IPS-NIHi7 (cell line): ENCODE measurements around the gene INPP5D.

Experiments used
- DNase-seq: peaks from one replicate; pipeline ENCODE4 v3.0.0; 2012; ENCODE audit warnings: mixed read lengths; ENCODE audit errors: extremely low spot score

Gene INPP5D

GRCh38 chr2:233141901-233142300 lies 81.8 kb downstream of the INPP5D start:
- DNase-seq: no peak

DNA sequence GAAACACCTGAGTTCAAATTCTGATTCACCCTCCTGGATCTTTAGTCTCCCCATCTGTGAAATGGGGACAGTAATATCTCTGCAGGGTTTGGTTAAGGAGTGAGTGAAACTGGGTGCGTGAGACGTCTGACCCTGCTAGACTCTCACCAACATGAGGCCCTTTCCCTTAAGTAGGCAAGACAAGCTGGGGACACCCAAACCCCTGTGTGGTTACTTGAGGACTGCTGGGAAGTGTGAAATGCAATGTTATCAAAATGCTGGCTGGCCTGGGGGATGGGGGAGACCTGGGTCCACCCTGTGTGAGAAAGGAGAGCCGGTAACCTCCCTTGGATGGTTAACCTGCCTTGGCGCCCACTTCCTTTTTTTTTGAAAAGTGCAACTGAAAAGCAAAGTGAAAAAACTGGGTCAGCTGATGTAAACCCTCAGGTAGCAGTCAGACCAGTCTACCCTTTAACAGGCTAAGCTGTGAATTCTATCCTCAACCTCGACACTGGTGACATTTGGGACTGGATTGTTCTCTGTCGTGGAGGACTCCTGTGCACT lies 82.3 kb downstream of the INPP5D start:
- DNase-seq: no peak

DNA sequence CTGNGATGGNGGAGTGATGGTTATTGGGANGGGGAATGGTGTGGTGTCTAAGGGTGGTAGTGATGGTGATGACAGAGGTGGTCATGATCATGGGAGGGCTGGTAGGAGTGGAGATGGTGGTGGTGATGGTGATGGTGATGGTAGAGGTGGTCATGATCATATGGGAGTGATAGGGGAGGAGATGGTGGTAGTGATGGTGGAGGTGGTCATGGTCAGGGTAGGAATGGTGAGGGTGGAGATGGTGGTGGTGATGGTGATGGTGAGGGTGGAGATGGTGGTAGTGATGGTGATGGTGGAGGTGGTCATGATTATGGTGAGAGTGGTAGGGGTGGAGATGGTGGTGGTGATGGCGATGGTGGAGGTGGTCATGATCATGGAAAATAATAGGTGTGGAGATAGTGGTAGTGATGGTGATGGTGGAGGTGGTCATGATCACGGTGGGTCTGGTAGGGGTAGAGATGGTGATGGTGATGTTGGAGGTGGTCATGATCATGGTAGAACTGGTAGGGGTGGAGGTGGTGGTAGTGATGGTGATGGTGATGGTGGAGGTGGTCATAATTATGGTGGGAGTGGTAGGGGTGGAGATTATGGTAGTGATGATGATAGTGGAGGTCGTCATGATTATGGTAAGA lies 83.7 kb downstream of the INPP5D start:
- DNase-seq: no peak

- DNase-seq: no peak
Measured at GRCh38 chr2:233145726-233146125, 85.6 kb downstream of the INPP5D start.

GRCh38 chr2:233146194-233146593 lies 86.1 kb downstream of the INPP5D start:
- no peak for DNase-seq

- DNase-seq: no peak
Measured at GRCh38 chr2:233147136-233147828, 87.1 kb downstream of the INPP5D start.

DNA sequence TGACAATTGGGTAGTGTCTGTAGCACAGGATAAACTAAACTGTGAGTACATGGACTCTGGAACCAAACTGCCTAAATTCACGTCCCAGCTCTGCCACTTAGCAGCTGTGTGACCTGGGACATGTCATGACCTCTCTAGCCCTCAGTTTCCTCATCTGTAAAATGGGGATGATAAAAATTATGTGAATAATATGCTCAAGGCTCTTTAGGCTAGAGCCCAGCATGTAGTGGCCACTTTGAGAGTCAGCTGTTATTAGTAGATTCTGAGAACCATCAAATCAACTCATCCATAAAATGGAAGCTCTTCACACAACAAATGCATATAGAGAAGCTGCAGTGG lies 87.7 kb downstream of the INPP5D start:
- DNase-seq: no peak

DNA sequence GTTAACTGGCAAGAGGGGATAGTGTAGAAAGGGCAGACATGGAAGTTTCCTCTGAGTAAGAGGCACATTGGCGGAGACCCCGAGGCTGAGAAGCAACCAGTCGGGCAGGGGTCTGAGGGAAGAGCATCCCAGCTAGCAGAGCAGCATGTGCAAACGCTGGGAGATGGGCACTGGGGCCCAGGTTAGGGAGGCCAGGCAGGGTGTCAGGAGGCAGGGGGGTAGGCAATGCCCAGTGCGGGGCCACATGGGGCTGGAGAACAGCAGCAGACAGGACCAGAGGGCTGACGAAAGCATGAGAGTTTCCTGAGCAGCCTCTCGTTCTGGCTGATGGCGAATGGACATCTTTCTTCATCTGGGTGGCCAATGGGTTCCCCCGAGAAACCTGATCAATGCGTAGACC lies 88.2 kb downstream of the INPP5D start:
- no peak for DNase-seq

DNA sequence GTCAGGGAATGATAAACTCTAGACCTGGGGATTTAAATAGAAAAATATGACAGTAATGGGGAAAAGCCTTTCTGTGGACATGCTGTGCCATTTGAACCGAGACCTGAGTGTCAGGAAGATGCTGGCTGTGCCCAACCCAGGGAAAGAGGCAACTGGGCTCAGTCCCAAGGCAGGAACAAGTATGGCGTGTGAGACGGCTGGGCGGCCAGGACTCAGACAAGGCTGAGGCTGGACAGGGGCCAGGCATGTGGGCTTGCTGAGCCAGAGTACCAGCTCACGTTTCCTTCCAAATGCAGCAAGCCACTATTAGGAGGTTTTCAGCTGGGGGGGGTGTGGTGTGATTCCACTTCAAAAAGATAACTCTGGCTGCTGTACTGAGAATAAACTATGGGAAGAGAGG lies 92.4 kb downstream of the INPP5D start:
- no peak for DNase-seq

DNA sequence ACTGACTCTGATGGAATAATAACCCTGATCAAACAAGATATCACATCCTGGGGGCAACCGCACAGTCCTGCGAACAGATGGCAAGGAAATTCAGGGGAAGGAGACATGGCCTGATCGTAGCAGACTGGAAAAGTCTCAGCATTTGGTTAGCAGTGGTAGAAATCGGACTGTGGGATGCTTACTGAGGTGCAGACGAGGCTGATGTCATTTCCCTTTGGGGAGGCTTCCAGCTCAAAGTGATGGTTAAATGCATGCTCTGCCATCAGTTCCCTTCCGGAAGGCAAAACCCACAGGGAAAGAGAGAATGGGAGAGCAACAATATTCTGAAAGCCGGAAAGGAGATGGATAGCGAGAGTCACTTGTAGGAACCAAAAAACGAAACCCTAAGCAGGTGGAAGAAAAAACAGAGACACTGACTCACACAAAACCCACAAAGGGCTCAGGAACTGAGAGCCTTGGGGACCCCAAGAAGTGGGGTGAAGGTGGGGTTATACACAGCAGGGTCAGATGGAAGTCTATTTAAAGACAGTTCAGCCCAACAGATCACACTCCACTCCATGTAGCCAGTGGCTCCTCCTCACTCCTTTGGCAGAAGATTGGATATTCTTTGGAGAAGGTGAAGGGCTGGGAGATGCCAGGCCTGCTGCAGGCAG lies 93.1 kb downstream of the INPP5D start:
- DNase-seq: no peak

DNA sequence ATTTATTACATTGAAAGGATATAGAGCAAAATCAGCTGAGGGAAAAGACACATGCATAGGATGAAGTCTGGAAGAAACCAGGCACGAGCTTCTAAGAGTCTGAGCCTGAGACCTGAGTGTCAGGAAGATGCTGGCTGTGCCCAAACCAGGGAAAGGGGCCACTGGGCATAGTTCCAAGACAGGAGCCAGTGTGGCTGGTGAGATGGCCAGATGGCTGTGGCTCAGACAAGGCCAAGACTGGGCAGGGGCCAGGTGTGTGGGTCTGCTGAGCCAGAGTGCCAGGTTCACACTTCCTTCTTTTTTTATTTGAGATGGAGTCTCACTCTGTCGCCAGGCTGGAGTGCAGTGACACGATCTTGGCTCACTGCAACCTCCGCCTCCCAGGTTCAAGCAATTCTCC lies 95.9 kb downstream of the INPP5D start:
- DNase-seq: peak; percentile 2

DNA sequence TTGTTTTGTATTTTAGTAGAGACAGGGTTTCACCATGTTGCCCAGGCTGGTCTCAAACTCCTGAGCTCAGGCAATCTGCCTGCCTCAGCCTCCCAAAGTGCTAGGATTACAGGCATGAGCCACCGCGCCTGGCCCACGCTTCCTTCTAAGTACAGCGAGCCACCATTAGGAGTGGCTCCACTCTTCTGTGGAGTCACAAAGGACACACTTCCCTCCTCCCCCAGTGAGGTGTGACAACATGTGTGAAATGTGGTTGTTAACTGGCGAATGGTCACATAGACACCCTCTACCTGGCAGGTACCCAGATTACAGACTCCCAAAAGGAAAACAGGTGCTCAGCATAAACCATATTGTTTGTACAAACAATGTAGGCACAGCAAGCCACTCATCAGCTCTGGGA lies 96.3 kb downstream of the INPP5D start:
- DNase-seq: peak; percentile 4

DNA sequence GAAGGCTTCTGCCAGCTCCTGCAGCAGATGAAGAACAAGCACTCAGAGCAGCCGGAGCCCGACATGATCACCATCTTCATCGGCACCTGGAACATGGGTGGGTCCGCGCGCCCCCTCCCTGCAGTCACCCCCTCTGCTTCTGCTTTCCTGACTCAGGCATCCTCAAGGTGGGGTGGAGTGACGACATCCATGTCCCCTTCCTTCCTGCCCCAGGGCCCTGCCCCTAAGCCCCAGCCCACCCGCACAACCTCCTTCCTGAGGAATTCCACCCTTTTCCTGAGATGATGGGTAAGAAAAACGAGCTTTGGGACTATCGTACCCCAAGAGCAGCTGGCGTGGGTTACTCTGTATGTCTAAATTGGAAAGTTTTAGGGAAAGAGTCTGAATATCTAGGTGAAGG lies 101.6 kb downstream of the INPP5D start:
- no peak for DNase-seq

DNA sequence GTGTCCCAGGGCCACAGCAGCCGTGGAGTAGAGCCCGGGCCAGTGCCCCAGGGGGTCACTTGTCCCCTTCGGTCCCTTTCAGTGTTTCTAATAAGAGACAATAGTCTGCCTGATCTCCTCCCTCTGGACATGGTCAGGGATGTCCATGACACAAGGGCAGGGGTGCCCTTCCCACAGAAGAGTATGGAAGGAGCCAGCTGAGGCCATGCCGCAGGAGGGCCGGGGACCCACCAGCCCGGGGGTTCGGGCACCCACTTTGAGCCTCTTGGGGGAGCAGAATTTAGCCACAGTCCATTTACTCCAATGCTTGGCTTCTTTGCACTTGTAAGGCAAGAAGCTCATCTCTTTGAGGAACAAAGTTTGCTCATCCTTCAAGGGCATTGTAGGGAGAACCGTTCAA lies 102.6 kb downstream of the INPP5D start:
- DNase-seq: no peak

GRCh38 chr2:233163486-233164103 lies 103.5 kb downstream of the INPP5D start:
- no peak for DNase-seq

GRCh38 chr2:233164128-233164635 lies 104.0 kb downstream of the INPP5D start:
- no peak for DNase-seq

GRCh38 chr2:233164967-233165366 lies 104.8 kb downstream of the INPP5D start:
- DNase-seq: no peak

DNA sequence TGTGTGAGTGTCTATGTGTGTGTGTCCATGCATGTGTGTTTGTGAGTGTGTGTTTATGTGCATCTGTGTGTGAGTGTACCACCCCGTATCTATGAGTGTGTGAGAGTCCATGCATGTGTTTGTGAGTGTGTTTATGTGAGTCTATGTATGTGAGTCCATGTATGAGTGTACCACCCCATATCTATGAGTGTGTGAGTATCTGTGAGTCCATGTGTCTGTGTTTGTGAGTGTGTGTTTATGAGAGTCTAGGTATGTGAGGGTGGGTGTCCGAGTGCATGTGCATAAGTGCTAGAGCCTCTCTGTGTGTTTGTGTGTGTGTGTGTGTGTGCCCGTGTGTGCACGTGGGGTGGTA lies 105.4 kb downstream of the INPP5D start:
- DNase-seq: no peak

DNA sequence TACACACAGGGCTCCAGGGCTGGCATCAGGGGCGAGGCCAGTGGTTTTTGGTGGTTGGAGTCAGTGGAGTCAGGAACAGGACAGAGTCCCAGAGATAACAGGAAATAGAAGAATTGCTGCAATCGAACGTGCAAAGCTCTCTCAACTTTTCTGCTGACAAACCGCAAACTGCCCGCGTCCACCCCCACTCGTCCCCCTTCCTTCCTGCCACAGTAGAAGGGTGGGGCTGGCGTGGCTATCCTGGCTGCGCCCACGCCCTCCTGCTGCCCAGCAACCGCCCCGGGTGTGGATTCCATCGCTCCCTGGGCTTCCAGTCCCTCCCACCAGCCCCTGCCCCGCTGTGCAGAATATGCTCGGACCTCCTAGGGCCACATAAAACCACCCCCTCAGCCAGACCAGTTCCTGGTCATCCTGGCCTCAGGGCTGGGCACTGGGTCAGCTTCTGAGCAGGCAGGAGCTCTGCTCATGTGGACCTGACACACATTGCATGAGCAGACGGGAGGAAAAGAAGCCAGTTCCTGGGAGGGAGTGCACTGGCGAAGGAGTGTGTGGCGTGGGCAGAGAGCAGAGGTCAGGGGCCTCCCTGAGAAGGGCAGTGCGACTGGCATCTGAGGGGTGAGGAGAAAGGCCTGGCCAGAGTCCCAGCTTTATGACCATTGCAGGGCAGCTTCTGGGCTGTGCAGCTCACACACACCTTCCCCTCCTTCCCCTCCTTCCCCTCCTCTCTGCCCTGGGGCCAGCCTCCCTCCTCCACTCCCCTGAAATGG lies 105.9 kb downstream of the INPP5D start:
- DNase-seq: peak; percentile 51

GRCh38 chr2:233168445-233168844 lies 108.3 kb downstream of the INPP5D start:
- DNase-seq: no peak

- no peak for DNase-seq
Measured at GRCh38 chr2:233168919-233169318, 108.8 kb downstream of the INPP5D start.

DNA sequence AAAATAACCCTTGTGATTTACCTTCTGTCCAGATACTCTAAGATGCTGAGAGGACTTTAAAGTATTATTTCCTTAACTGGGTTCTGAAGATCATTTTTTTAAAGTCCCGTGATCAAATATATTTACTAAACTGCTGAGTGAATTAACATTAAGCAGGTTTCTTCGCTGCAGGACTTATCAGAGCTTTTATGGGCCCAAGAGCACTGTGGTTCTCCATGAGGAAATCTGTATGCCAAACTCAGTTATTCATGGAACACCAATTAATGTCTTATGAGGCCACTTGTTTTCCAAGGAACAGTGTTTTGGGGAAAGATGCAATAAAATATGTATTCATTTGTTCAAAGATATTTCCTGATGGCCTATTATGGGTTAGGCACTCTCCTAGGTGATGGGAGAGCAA lies 111.2 kb downstream of the INPP5D start:
- DNase-seq: no peak
